HFFc6 (cell line): ENCODE measurements around the gene NTHL1. TPM values are rescaled to one million over a fixed set of nuclear protein-coding genes. Genes with fewer than 3 reads are reported as not detected.

Experiments used
- DNase-seq: peaks from one replicate; pipeline ENCODE4 v3.0.0-alpha.2; 2018
- H3K27ac Mint-ChIP-seq: 2 replicates; pipeline ENCODE4 v1.8.0; 2020; ENCODE audit warnings: mild to moderate bottlenecking, mixed read lengths
- H3K27me3 Mint-ChIP-seq: 2 replicates; pipeline ENCODE4 v1.8.0; 2021; ENCODE audit warnings: mild to moderate bottlenecking, moderate library complexity, mixed read lengths; ENCODE audit not compliant: insufficient read depth
- H3K36me3 Mint-ChIP-seq: 2 replicates; pipeline ENCODE4 v1.8.0; 2021; ENCODE audit warnings: low read depth, mixed read lengths
- H3K4me1 Mint-ChIP-seq: 2 replicates; pipeline ENCODE4 v1.8.0; 2020; ENCODE audit warnings: low read depth, mixed read lengths
- H3K4me3 Mint-ChIP-seq: 2 replicates; pipeline ENCODE4 v1.8.0; 2020; ENCODE audit warnings: mild to moderate bottlenecking, moderate library complexity, mixed read lengths
- H3K9me3 Mint-ChIP-seq: 2 replicates; pipeline ENCODE4 v1.8.0; 2020; ENCODE audit warnings: mild to moderate bottlenecking, mixed read lengths
- total RNA-seq, 6 experiments: library from RNA; stranded (reverse); fragmentation: NEBNext Ultra II Directional; extraction: Animal tissue kit (Norgen Biotek cat#: 25700); gene quantifications; 2 replicates in 1 of 6; 3 replicates in 5 of 6; pipeline ENCODE4 v1.2.3, GENCODE V29; 2021
- TF ChIP-seq, protein P1 (sequence below): fragments of 200-600 bp; sonication (generic); IDR thresholded peaks from 2 replicates; pipeline ENCODE4 v1.5.0; 2021; ENCODE audit warnings: antibody characterized with exemption, mild to moderate bottlenecking

The NTHL1 gene
- total RNA-seq, 6 experiments from 2014 or later: 23.7 to 31.5 (median 26.4) TPM

DNA sequence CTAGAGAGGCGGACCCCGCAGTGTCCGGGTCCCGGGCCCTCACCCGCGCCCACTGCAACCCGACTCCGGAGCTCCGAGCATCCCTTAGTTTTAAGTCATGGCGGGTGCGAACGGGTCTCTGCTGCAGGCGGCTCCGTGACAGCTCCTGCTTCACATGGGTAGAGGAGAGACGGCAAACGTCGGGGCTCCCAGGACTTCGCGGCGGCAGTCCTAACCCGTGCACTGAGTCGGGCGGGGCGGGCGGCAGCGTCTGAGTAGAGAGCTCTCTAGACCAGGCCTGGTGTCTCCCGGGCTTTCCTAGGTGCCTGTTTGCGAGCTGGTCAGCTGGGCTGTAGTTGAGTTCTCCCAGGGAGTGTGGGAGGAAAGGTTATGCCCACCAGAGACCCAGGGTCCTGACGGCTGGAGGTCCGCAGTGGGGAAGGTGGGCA is 496 bp upstream of the NTHL1 start:
- no peak for DNase-seq
- Mint-ChIP-seq H3K27ac (peak overlapping the region; percentile 67), H3K36me3 (no peaks in the 10 kb centered on the region; the same call in 1 of the 2 replicates), H3K9me3 (no peaks in the 10 kb centered on the region), H3K27me3 (no peaks in the 10 kb centered on the region; the same call in 1 of the 2 replicates), H3K4me3 (peak overlapping the region; percentile 96), H3K4me1 (peaks cover 26% of the 10 kb centered on the region)
- TF ChIP-seq, protein P1, sequence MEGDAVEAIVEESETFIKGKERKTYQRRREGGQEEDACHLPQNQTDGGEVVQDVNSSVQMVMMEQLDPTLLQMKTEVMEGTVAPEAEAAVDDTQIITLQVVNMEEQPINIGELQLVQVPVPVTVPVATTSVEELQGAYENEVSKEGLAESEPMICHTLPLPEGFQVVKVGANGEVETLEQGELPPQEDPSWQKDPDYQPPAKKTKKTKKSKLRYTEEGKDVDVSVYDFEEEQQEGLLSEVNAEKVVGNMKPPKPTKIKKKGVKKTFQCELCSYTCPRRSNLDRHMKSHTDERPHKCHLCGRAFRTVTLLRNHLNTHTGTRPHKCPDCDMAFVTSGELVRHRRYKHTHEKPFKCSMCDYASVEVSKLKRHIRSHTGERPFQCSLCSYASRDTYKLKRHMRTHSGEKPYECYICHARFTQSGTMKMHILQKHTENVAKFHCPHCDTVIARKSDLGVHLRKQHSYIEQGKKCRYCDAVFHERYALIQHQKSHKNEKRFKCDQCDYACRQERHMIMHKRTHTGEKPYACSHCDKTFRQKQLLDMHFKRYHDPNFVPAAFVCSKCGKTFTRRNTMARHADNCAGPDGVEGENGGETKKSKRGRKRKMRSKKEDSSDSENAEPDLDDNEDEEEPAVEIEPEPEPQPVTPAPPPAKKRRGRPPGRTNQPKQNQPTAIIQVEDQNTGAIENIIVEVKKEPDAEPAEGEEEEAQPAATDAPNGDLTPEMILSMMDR: no peak

DNA sequence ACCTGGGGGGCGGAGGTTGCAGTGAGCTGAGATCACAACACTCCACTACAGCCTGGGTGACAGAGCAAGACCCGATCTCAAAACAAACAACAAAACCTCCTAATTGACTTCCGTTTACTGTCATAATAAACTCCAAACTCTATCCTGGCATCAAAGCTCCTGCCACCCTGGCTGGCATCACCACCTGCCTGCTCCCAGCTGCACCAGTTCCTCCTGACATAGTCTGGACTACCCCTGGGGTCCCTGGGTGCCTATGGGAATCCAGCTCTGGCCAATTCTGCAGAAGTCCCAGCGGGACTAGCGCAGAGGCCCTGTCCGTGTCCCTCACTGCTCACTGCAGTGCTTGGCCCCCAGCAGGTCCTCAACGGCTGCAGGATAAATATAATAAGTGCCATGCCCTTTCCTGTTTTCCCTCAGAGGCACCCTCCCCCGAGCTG is 723 bp downstream of the NTHL1 start:
- peak overlapping the region; percentile 96 for H3K4me3 Mint-ChIP-seq
- DNase-seq: no peak
- TF ChIP-seq, protein P1: no peak
- no peaks in the 10 kb centered on the region; the same call in 1 of the 2 replicates for H3K27me3 Mint-ChIP-seq
- H3K4me1 Mint-ChIP-seq: peaks cover 26% of the 10 kb centered on the region
- H3K27ac Mint-ChIP-seq: peak overlapping the region; percentile 55
- H3K9me3 Mint-ChIP-seq: no peaks in the 10 kb centered on the region
- no peaks in the 10 kb centered on the region; the same call in 1 of the 2 replicates for H3K36me3 Mint-ChIP-seq

DNA sequence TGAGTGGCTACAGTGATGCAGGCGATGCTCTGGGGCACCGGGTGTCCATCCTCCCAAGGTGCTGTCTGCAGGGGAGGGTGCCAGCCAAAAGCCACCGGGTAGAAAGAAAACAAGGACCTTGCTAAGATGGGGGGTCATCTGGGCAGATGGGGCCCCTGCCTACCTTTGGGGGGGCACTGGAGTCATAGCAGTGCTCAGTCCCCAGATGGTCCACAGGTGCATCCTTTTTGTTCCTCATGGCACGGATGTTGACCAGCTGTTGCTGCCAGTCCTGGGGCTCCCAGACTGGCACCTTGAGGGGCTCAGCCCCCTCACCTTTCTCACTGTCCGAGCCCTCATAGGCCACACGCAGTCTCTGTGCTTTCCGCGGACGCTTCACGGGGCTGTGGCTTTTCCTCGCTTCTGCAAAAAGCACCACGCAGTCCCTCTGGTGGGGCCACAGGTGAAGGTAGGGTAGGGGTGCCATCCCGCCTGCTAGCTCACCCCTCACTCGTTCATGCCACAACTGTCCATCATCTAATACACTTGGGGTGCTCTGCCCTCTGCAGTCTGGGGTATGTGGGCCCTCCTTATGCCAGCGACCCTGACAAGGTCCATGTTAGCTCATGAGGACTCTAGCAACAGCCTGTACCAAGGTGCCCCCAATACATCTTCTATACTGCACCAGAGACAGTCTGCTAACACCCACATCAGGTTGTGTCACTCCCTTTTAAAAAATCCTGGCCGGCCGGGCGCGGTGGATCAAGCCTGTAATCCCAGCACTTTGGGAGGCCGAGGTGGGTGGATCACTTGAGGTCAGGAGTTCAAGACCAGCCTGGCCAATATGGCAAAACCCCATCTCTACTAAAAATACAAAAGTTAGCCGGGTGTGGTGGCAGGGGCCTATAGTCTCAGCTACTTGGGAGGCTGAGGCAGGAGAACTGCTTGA is 1.4 kb downstream of the NTHL1 start:
- H3K4me1 Mint-ChIP-seq: peaks cover 26% of the 10 kb centered on the region
- H3K27ac Mint-ChIP-seq: peak overlapping the region; percentile 55; the same call in 1 of the 2 replicates
- no peaks in the 10 kb centered on the region for H3K9me3 Mint-ChIP-seq
- no peaks in the 10 kb centered on the region for H3K36me3 Mint-ChIP-seq
- no peak for DNase-seq
- H3K4me3 Mint-ChIP-seq: peak overlapping the region; percentile 96
- TF ChIP-seq, protein P1: no peak
- no peaks in the 10 kb centered on the region; the same call in none of the 2 replicates for H3K27me3 Mint-ChIP-seq

DNA sequence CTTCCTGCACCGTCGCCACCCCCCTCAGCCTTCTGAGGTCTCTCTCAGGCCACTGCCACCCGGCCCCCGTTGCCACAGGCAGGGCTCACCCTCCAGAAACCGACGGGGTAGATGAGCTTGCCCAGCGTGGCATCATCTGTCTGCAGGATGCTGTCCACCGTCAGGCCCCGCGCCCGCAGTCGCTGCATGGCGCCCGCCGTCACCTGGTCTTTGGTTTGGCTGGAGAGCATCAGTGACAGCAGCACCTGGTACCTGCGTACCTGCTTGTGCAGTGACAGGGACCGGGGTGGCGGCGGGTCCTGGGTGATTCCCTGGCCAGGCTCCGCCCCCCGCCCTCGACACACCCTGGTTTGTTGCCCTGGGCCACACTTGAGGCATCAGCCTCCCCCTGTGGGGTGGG is 3.1 kb downstream of the NTHL1 start:
- H3K27ac Mint-ChIP-seq: no peak overlapping the region
- DNase-seq: no peak
- H3K9me3 Mint-ChIP-seq: no peaks in the 10 kb centered on the region
- H3K4me3 Mint-ChIP-seq: no peak overlapping the region
- TF ChIP-seq, protein P1: no peak
- peaks cover 30% of the 10 kb centered on the region for H3K4me1 Mint-ChIP-seq
- H3K36me3 Mint-ChIP-seq: no peaks in the 10 kb centered on the region
- H3K27me3 Mint-ChIP-seq: no peaks in the 10 kb centered on the region; the same call in none of the 2 replicates

DNA sequence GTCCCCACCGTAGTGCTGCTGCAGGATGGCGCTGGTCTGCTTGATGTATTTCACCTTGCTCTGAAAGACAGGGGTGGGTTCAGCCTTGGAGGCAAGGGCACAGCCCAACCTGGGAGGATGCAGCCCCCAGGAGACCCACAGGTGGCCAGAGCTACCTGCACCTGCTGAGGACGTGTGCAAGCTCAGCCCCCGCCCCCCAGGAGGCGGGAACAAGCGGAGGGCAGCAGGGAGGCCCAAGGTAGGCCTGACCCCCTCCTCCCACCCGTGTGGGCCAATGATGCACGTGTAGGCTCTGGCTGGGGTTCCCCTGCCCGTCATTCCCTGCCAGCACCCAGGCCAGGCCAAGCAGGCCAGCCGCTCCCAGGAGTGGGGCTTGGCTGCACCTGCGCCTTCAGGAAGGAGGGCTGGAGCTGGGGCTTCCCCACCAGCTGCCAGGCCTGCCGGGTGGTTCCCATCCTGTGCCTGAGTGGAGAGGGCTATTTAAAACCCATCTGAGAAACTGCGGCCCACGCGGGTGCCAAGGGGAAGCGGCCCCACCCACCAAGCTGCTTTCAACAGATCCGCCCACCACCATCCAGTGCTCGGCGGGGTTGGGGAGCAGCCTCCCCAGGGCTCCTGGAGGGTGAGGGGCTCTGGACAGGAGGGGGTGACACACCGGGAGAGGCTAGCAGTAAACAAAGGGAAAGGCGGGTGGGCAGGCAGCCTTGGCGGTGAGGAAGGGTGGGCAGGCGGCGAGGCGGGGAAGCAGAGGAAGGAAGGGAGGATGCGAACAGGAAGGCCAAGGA is 3.8 kb downstream of the NTHL1 start:
- Mint-ChIP-seq H3K4me3 (no peak overlapping the region), H3K27me3 (peaks cover 2% of the 10 kb centered on the region), H3K36me3 (no peaks in the 10 kb centered on the region), H3K9me3 (no peaks in the 10 kb centered on the region), H3K27ac (no peak overlapping the region), H3K4me1 (peaks cover 35% of the 10 kb centered on the region)
- TF ChIP-seq, protein P1: no peak
- no peak for DNase-seq
